ENCODE data around the gene COA6. TPM values are rescaled to one million over a fixed set of nuclear protein-coding genes. Genes with fewer than 3 reads are reported as not detected.

Gene COA6
- total RNA-seq, 1 donor from 2014 or later = 14.6 TPM

GRCh38 chr1:234357831-234358230, 15.4 kb upstream of the COA6 start:
- Mint-ChIP-seq H3K4me1 (ENCODE audit: low read depth, unreplicated experiment) (no peaks in the 10 kb centered on the region), H3K27me3 (ENCODE audit: unreplicated experiment) (no peaks in the 10 kb centered on the region), H3K9me3 (ENCODE audit: unreplicated experiment) (no peaks in the 10 kb centered on the region), H3K36me3 (ENCODE audit: unreplicated experiment) (no peaks in the 10 kb centered on the region), H3K27ac (ENCODE audit: unreplicated experiment) (no peak overlapping the region), H3K4me3 (ENCODE audit: unreplicated experiment) (no peak overlapping the region)
- no peak for DNase-seq
- TF ChIP-seq CTCF (IDR thresholded peaks at IDR 0.05; ENCODE audit: partially characterized antibody, unreplicated experiment) = no peak

- no peaks in the 10 kb centered on the region for H3K4me1 Mint-ChIP-seq (ENCODE audit: low read depth, unreplicated experiment)
- H3K27ac Mint-ChIP-seq (ENCODE audit: unreplicated experiment) = no peak overlapping the region
- TF ChIP-seq CTCF (IDR thresholded peaks at IDR 0.05; ENCODE audit: partially characterized antibody, unreplicated experiment) = no peak
- no peak overlapping the region for H3K4me3 Mint-ChIP-seq (ENCODE audit: unreplicated experiment)
- no peaks in the 10 kb centered on the region for H3K9me3 Mint-ChIP-seq (ENCODE audit: unreplicated experiment)
- H3K27me3 Mint-ChIP-seq (ENCODE audit: unreplicated experiment) = no peaks in the 10 kb centered on the region
- DNase-seq = no peak
- H3K36me3 Mint-ChIP-seq (ENCODE audit: unreplicated experiment) = no peaks in the 10 kb centered on the region
Observed at GRCh38 chr1:234361102-234361603, 12.1 kb upstream of the COA6 start.

GRCh38 chr1:234362558-234362957, 10.7 kb upstream of the COA6 start:
- no peak for TF ChIP-seq CTCF (IDR thresholded peaks at IDR 0.05; ENCODE audit: partially characterized antibody, unreplicated experiment)
- H3K4me3 Mint-ChIP-seq (ENCODE audit: unreplicated experiment) = no peak overlapping the region
- no peaks in the 10 kb centered on the region for H3K4me1 Mint-ChIP-seq (ENCODE audit: low read depth, unreplicated experiment)
- no peaks in the 10 kb centered on the region for H3K9me3 Mint-ChIP-seq (ENCODE audit: unreplicated experiment)
- no peaks in the 10 kb centered on the region for H3K27me3 Mint-ChIP-seq (ENCODE audit: unreplicated experiment)
- H3K27ac Mint-ChIP-seq (ENCODE audit: unreplicated experiment) = no peak overlapping the region
- no peak for DNase-seq
- H3K36me3 Mint-ChIP-seq (ENCODE audit: unreplicated experiment) = no peaks in the 10 kb centered on the region

- Mint-ChIP-seq H3K4me1 (ENCODE audit: low read depth, unreplicated experiment) (peaks cover 3% of the 10 kb centered on the region), H3K27ac (ENCODE audit: unreplicated experiment) (no peak overlapping the region), H3K4me3 (ENCODE audit: unreplicated experiment) (no peak overlapping the region), H3K9me3 (ENCODE audit: unreplicated experiment) (peaks cover 3% of the 10 kb centered on the region), H3K36me3 (ENCODE audit: unreplicated experiment) (no peaks in the 10 kb centered on the region), H3K27me3 (ENCODE audit: unreplicated experiment) (no peaks in the 10 kb centered on the region)
- no peak for TF ChIP-seq CTCF (IDR thresholded peaks at IDR 0.05; ENCODE audit: partially characterized antibody, unreplicated experiment)
- DNase-seq = no peak
Observed at GRCh38 chr1:234368320-234369032, 4.8 kb upstream of the COA6 start.

GRCh38 chr1:234369033-234369430, 4.2 kb upstream of the COA6 start:
- no peak overlapping the region for H3K27ac Mint-ChIP-seq (ENCODE audit: unreplicated experiment)
- H3K36me3 Mint-ChIP-seq (ENCODE audit: unreplicated experiment) = no peaks in the 10 kb centered on the region
- no peak for TF ChIP-seq CTCF (IDR thresholded peaks at IDR 0.05; ENCODE audit: partially characterized antibody, unreplicated experiment)
- H3K4me1 Mint-ChIP-seq (ENCODE audit: low read depth, unreplicated experiment) = peaks cover 3% of the 10 kb centered on the region
- DNase-seq = no peak
- H3K9me3 Mint-ChIP-seq (ENCODE audit: unreplicated experiment) = peaks cover 3% of the 10 kb centered on the region
- H3K4me3 Mint-ChIP-seq (ENCODE audit: unreplicated experiment) = no peak overlapping the region
- H3K27me3 Mint-ChIP-seq (ENCODE audit: unreplicated experiment) = no peaks in the 10 kb centered on the region

Data from glutamatergic neuron (in vitro differentiated cells).